ENCODE measurements around the gene CTDSP2.

DNA sequence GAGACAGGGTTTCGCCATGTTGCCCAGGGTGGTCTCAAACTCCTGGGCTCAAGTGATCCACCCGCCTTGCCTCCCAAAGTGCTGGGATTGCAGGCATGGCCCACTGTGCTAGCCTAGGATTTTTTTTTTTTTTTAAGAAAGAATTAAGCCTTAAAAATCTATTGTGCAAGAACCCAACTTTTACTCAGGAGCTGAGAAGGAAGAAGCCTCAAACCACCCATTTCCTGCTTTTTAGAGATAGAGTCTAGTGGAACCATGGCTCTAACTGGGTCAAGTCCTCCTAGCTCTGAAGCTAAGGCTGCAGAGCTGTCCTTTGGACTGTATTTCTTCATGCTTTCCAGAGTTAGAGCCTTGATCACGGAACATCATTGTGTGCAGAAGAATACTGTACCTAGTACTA lies 65.3 kb downstream of the CTDSP2 start:
- TF ChIP-seq CTCF (IDR thresholded peaks at IDR 0.05) (no peak), POLR2AphosphoS5 (IDR thresholded peaks at IDR 0.05) (no peak)
